ENCODE measurements around the gene OPN1MW3.
"Not testable (repeated sequence)": the region's sequence is repeated elsewhere in the genome, so short reads cannot be mapped to it uniquely, and the experiment has no call there.

Gene OPN1MW3

DNA sequence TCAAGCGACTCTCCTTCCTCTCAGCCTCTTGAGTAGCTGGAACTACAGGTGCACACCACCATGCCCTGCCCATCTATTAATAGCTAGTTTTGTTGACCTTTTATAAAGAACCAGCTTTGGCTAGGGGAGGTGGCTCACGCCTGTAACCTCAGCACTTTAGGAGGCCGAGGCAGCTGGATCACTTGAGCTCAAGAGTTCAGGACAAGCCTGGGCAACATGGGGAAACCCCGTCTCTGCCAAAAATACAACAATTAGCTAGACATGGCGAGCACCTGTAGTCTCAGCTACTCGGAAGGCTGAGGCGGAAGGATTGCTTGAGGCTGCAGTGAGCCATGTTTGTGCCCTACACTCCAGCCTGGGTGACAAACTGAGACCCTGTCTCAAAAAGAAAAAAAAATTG lies 40.9 kb downstream of the OPN1MW3 start:
- peak in 1 of 2 donors; percentile 16 for DNase-seq

DNA sequence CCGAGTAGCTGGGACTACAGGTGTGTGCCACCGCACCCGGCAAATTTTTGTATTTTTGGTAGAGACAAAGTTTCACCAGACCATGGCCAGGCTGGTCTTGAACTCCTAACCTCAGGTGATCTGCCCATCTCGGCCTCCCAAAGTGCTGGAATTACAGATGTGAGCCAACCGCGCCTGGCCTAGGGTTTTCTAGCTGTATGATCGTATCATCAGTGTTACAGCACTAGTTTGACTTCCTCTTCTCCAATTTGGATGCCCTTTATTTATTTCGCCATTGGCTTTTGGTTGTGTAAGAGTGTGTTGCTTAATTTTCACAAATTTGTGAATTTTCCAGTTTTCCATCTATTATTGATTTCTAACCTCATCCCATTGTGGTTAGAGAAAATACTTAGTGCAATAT lies 43.4 kb downstream of the OPN1MW3 start:
- DNase-seq = peak in 1 of 2 donors; percentile 29

DNA sequence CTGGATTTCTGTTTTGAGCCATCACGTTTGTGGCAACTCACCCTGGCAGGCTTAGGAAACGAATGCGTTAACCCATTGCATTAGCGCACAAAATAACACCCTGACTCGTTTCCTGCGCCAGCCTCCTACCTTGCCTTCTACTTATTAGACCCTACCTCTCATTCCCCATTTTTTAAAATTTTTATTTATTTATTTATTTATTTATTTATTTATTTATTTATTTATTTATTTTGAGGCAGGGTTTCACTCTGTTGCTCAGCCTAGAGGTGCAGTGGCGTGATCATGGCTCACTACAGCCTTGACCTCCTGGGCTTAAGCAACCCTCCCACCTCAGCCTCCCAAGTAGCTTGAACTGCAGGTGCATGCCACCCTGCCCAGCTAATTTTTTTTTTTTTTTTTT lies 45.6 kb downstream of the OPN1MW3 start:
- DNase-seq = not testable (repeated sequence)

DNA sequence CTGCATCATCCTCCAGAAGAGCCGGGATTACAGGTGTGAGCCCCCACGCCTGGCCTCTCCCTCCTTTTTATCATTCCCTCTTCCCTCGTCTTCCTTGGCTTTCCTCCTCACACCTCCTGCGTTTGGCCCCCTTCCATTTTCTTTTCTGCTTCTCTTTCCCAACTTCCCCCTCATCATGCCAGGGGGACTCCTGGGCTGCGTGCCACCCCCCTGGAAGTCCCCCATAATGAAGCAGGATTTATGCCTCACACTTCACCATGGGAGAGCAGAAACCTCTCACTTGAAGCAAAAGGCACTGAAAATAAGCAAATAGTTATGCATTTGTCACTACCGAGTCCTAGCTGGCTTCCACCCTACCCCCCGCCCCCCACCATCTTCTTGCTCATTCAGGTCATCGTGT lies 46.1 kb downstream of the OPN1MW3 start:
- no peak for DNase-seq

- no peak for DNase-seq
Measured at GRCh38 chrX:154304846-154305245, 47.5 kb downstream of the OPN1MW3 start.

GRCh38 chrX:154305541-154306205 lies 48.3 kb downstream of the OPN1MW3 start:
- no peak for DNase-seq

- DNase-seq = no peak
Measured at GRCh38 chrX:154307202-154307601, 49.8 kb downstream of the OPN1MW3 start.

DNA sequence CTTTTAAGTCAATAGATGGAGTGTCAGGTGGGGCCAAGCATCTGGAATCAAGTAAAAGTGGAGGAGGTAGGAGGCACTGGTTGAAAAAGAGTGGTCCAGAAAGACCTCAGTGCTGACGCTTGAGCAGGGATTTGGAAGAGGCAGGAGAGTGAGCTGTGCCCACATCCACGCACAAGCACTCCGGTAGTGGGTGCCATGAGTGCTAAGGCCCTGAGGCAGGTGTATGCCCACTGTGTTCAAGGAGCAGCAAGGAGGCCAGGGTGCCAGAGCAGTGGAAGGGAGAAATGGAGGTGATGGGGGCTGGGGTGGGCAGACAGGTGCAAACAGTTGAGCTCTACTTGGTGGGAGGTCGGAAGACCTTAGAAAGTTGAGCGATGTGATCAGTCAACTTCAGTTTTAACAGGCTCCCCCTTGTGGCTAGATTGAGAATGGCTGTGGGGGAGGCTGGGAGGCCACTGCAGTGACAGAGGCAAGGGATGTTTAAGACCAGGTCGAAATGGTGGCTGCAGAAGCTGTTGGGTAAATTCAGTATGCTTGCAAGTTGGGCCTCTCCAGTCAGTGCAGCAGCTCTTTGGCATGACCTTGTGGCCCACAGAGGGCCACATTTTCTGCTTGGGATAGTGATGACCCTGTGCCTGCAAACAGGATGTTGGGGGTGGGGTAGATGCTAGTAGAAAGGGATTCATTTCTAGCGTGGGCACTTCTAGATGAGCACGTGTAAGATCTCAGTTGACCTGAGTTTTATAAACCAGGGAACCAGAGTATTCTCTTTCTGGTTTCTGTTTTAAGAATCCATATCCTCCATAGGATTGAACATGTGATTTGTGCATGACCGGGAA lies 50.9 kb downstream of the OPN1MW3 start:
- DNase-seq = peak; percentile 75 to 84

DNA sequence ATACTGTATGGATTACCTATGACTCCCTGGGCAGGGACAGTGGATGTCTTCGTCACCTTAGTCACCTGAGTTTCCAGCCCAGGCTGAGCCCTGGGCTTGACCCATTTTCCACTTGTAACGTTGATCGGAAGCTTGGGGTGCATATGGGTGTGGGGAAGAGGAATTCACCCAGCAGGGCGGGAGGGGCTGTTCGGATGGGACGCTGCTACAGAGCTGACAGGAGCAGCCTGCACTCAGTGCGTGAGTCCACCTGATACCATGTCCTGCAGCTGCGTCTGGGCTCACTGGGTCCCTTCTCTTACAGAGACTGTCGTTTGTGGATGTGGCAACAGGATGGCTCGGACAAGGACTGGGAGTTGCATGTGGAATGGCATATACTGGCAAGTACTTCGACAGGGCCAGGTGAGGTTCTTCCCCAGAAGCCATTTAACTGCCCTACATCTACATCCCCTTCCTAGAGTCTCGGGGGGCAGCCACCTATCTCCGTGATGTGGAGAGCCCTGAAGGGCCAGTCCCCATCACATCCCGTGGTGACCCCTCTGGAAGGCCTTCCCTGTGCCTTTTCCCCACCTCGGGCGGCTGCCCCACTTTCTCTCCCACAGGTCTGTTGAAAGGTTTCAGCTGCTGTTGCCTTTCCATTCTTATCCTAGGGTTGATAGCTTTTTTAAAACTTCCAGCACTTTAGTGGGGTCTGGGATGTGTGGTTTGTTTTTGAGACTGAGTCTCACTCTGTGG lies 51.8 kb downstream of the OPN1MW3 start:
- no peak for DNase-seq

GRCh38 chrX:154310616-154311536 lies 53.5 kb downstream of the OPN1MW3 start:
- DNase-seq = no peak

DNA sequence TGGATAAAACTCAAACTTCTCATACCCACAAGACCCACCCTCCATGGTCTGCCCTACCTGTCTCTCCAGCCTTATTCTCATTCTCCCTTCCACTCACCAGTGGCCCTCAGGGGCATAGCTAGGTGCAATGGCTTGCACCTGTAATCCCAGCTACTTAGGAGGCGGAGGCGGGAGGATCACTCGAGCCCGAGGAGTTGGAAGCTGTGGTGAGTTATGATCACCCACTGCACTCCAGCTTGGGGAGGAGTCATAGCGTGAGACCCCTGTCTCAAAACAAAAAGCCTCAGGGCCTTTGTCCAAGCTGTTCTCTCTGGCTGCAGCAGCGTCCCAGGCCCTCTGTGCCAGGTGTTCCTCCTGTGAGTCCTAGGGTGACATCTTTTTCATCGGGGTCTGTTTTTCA lies 54.7 kb downstream of the OPN1MW3 start:
- no peak for DNase-seq

DNA sequence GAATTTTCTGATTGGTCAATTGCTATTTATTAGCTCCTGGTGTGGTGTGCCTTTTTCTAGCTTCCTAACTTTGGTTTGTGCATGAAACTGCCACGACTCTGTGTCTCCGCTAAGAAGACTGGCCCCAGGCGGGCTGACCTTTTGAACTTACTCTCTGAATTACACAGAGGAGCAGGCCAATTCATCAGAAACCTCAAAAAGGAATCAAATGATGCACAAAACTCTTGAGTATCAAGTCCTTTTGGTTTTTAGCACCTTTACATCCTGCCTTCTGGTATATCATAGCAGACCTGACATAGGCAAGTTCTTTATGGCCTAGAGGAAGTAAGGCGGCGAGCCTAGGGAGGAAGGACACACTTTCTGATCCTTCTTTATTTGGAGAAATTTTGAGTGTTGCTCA lies 55.8 kb downstream of the OPN1MW3 start:
- peak in 1 of 2 donors; percentile 23 for DNase-seq

DNA sequence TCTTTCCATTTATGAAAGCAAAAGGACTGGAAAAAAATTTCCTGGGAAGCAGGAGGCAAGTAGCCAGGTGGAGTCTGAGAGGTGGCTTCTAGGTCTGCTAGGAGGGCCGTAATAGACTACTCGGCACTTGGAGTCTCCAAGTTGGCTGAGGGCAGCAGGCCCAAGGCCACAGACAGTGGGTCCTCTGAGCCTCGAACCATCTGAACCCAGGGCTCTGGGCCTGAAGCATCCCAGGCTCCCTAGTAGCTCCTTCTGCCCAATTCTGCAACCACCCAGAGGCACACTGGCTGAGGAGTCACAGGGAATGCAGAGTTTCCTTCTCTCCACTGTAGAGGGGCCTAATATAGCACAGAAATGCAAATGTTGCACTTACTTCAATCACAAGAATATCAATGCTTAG lies 58.0 kb downstream of the OPN1MW3 start:
- no peak for DNase-seq

GRCh38 chrX:154317391-154317995 lies 60.1 kb downstream of the OPN1MW3 start:
- peak in 1 of 2 donors; percentile 27 for DNase-seq

- no peak for DNase-seq
Measured at GRCh38 chrX:154320406-154320805, 63.0 kb downstream of the OPN1MW3 start.
